ENCODE measurements around the gene TCP11L1. TPM values are rescaled to one million over a fixed set of nuclear protein-coding genes. Genes with fewer than 3 reads are reported as not detected.

Gene TCP11L1, protein sequence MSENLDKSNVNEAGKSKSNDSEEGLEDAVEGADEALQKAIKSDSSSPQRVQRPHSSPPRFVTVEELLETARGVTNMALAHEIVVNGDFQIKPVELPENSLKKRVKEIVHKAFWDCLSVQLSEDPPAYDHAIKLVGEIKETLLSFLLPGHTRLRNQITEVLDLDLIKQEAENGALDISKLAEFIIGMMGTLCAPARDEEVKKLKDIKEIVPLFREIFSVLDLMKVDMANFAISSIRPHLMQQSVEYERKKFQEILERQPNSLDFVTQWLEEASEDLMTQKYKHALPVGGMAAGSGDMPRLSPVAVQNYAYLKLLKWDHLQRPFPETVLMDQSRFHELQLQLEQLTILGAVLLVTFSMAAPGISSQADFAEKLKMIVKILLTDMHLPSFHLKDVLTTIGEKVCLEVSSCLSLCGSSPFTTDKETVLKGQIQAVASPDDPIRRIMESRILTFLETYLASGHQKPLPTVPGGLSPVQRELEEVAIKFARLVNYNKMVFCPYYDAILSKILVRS
- 24.0 and 25.0 TPM in 2 replicates for total RNA-seq
- long read RNA-seq, transcript TCP11L1-201 (10 exons, 2,817 nt): major isoform, 5 of 8 reads
- long read RNA-seq, partial matches to known transcripts: 1 of 8 reads
- long read RNA-seq, other reads (novel, unspliced or antisense): 2 of 8 reads

DNA sequence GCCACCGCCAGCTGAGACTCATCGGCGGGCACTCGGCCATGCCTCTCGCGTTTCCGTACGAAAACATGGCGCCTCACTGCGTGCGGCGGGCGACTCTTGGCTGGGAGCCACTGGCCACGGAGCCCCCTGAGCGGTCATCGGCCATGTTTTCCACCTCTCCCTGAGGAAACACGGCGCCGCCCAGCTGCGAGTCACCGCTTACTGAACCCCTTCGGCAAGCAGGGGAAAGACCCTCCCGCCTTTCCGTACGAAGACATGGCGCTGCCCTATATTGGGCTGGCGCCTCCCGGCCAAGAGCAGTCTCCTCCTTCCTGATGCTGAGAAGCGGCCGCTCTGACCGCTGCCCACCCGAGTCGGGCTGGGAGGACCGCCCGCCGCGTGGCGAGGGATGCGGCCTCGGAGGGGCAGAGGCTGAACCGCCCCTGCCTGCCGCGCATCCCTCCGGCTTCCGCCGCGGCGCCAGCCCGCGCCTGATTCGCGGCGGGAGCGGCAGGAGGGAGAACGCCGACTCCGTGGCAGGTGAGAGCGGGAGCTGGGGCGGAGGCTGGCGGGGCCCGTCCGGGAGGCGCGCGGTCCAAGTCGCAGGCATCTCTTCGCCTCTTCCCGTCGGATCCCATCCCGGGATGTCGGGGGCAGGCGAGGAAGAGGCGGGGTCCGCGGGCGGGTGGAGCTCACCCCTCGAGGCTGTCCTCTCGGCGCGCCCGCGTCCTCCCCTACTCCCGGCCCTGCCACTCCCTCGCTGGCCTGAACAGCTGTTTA is at the start of gene TCP11L1:
Gene TCP11L1 (plus strand): TSS at position 299 of the 759 bp plus-strand sequence. CDS start 4,202 bp downstream, outside the sequence.
- peak within 1 kb of the TSS; percentile 99 for H3K27ac Mint-ChIP-seq (ENCODE audit: unreplicated experiment)
- peak within 1 kb of the TSS; percentile 98 for H3K4me3 Mint-ChIP-seq
- H3K9me3 Mint-ChIP-seq: no peaks in the 10 kb centered on the region
- DNase-seq (ENCODE audit: low read depth, low spot score): peak; percentile 85
- H3K4me1 Mint-ChIP-seq: peaks cover 20% of the 10 kb centered on the region
- H3K27me3 Mint-ChIP-seq (ENCODE audit: low read depth): no peaks in the 10 kb centered on the region
- H3K36me3 Mint-ChIP-seq (ENCODE audit: low read depth): peaks cover 9% of the 10 kb centered on the region
- TF ChIP-seq, protein P1, sequence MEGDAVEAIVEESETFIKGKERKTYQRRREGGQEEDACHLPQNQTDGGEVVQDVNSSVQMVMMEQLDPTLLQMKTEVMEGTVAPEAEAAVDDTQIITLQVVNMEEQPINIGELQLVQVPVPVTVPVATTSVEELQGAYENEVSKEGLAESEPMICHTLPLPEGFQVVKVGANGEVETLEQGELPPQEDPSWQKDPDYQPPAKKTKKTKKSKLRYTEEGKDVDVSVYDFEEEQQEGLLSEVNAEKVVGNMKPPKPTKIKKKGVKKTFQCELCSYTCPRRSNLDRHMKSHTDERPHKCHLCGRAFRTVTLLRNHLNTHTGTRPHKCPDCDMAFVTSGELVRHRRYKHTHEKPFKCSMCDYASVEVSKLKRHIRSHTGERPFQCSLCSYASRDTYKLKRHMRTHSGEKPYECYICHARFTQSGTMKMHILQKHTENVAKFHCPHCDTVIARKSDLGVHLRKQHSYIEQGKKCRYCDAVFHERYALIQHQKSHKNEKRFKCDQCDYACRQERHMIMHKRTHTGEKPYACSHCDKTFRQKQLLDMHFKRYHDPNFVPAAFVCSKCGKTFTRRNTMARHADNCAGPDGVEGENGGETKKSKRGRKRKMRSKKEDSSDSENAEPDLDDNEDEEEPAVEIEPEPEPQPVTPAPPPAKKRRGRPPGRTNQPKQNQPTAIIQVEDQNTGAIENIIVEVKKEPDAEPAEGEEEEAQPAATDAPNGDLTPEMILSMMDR (conservative IDR thresholded peaks at IDR 0.05): no peak

DNA sequence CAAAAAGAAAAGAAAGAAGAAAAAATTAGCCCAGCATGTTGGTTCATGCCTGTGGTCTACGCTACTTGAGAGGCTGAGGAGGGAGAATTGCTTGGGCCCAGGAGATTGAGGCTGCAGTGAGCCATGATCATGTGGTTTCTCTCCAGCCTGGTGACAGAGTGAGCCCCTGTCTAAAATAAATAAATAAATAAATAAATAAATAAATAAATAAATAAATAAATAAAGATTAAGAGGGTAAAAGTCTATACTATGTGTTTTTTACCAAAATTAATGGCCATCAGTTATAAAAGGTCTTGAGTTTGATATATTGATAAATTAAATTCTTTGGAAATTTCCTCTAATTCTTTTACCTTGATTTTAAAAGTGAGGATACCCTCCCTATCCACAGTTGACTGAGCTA is 48.9 kb upstream of the TCP11L1 start:
- Mint-ChIP-seq H3K36me3 (ENCODE audit: low read depth) (peaks cover 9% of the 10 kb centered on the region), H3K27me3 (ENCODE audit: low read depth) (peaks cover 17% of the 10 kb centered on the region), H3K4me1 (no peaks in the 10 kb centered on the region), H3K4me3 (no peak overlapping the region), H3K9me3 (peaks cover 10% of the 10 kb centered on the region), H3K27ac (ENCODE audit: unreplicated experiment) (no peak overlapping the region)
- DNase-seq (ENCODE audit: low read depth, low spot score): no peak
- TF ChIP-seq, protein P1 (conservative IDR thresholded peaks at IDR 0.05): no peak

DNA sequence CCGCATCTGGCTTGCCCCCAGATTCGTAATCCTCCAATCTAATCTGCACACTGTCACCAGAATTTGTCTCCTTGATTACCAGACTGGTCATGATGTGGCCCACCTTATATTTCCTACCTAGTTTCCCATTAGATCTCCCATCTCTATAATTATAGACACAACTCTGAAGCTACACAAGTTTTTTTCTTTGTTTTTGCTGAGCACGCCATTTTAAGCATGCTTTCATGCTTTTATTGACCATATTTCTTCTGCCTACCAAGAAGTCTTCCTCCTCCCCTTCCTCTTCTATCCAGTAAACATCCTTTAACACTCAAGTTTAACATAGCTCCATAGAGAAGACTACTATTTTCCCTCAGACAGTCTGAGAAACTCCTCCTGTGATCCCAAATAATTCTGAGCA is 47.9 kb upstream of the TCP11L1 start:
- Mint-ChIP-seq H3K9me3 (peaks cover 10% of the 10 kb centered on the region), H3K27me3 (ENCODE audit: low read depth) (peaks cover 27% of the 10 kb centered on the region), H3K4me3 (no peak overlapping the region), H3K27ac (ENCODE audit: unreplicated experiment) (no peak overlapping the region), H3K36me3 (ENCODE audit: low read depth) (peaks cover 9% of the 10 kb centered on the region), H3K4me1 (no peaks in the 10 kb centered on the region)
- TF ChIP-seq, protein P1 (conservative IDR thresholded peaks at IDR 0.05): no peak
- DNase-seq (ENCODE audit: low read depth, low spot score): no peak

DNA sequence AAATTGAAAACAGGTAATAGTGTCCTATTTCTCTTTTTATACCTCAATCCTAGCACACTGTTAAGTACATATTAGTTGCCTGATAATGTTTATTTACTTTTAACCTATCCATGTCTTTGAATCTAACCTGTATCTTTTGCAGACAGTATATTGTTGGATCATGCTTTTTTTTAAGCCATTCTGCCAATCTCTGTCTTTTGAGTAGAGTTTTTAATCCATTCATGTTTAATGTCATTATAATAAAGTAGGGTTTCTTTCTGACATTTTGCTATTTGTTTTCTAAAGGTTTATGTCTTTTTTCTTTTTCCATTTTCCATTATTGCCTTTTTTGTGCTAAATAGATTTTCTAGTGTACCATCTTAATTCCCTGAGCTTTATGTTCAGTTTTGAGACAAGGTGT is 47.5 kb upstream of the TCP11L1 start:
- no peak overlapping the region for H3K27ac Mint-ChIP-seq (ENCODE audit: unreplicated experiment)
- no peaks in the 10 kb centered on the region for H3K4me1 Mint-ChIP-seq
- peaks cover 31% of the 10 kb centered on the region for H3K27me3 Mint-ChIP-seq (ENCODE audit: low read depth)
- no peak for DNase-seq (ENCODE audit: low read depth, low spot score)
- peaks cover 10% of the 10 kb centered on the region for H3K9me3 Mint-ChIP-seq
- TF ChIP-seq, protein P1 (conservative IDR thresholded peaks at IDR 0.05): no peak
- no peak overlapping the region for H3K4me3 Mint-ChIP-seq
- H3K36me3 Mint-ChIP-seq (ENCODE audit: low read depth): peaks cover 9% of the 10 kb centered on the region

DNA sequence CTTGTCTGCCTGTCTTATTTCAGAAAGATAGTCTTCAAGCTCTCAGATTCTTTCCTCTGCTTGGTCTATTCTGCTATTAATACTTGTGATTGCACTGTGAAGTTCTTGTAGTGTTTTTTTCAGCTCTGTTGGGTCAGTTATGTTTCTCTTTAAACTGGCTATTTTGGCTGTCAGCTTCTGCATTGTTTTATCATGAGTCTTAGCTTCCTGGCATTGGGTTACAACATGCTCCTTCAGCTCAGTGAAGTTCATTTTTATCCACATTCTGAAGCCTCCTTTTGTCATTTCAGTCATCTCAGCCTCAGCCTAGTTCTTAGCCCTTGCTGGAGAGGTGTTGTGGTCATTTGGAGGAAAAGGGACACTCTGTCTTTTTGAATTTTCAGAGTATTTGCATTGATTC is 39.2 kb upstream of the TCP11L1 start:
- Mint-ChIP-seq H3K4me1 (no peaks in the 10 kb centered on the region), H3K27me3 (ENCODE audit: low read depth) (peaks cover 22% of the 10 kb centered on the region), H3K9me3 (peaks cover 6% of the 10 kb centered on the region), H3K27ac (ENCODE audit: unreplicated experiment) (no peak overlapping the region), H3K4me3 (no peak overlapping the region), H3K36me3 (ENCODE audit: low read depth) (peaks cover 4% of the 10 kb centered on the region)
- TF ChIP-seq, protein P1 (conservative IDR thresholded peaks at IDR 0.05): no peak
- no peak for DNase-seq (ENCODE audit: low read depth, low spot score)
